Small intestine (tissue), 7 donors: ENCODE data around the gene BLOC1S3. TPM values are rescaled to one million over a fixed set of nuclear protein-coding genes. Genes with fewer than 3 reads are reported as not detected.

Experiments
- DNase-seq, 2 donors: peaks; one replicate each; pipeline versions ENCODE4 v3.0.0 to v3.0.0-alpha.2; 2013
- FAIRE-seq: peaks from 2 replicates; lab custom pipeline; 2012; peaks lifted over from hg19 to GRCh38; lab: Jason Lieb, UNC
- H3K27ac ChIP-seq, 3 donors: one replicate each; pipeline ENCODE4 v1.5.1; 2013; ENCODE audit warnings: low read length in 2 of 3, mild to moderate bottlenecking in 2 of 3, control low read depth in 1 of 3, inconsistent platforms in 1 of 3, low read depth in 1 of 3, moderate library complexity in 1 of 3
- H3K27me3 ChIP-seq, 3 donors: one replicate each; pipeline ENCODE4 v1.6.1; 2013; ENCODE audit warnings: low read length in 3 of 3, inconsistent platforms in 1 of 3; ENCODE audit not compliant: control insufficient read depth in 3 of 3, insufficient read depth in 3 of 3
- H3K36me3 ChIP-seq, 3 donors: one replicate each; pipeline ENCODE4 v1.6.1; 2013; ENCODE audit warnings: low read length in 3 of 3, inconsistent platforms in 1 of 3, low read depth in 1 of 3, mild to moderate bottlenecking in 1 of 3, moderate library complexity in 1 of 3; ENCODE audit not compliant: control insufficient read depth in 3 of 3, insufficient read depth in 2 of 3
- H3K4me1 ChIP-seq, 3 donors: one replicate each; pipeline ENCODE4 v1.6.1; 2013; ENCODE audit warnings: low read length in 2 of 3, inconsistent platforms in 1 of 3, low read depth in 1 of 3, mild to moderate bottlenecking in 1 of 3, moderate library complexity in 1 of 3; ENCODE audit not compliant: control insufficient read depth in 3 of 3, insufficient read depth in 2 of 3
- H3K4me3 ChIP-seq, 3 donors: one replicate each; pipeline ENCODE4 v1.5.1; 2013; ENCODE audit warnings: low read length in 3 of 3, control low read depth in 1 of 3, inconsistent platforms in 1 of 3, low read depth in 1 of 3, mild to moderate bottlenecking in 1 of 3, moderate library complexity in 1 of 3
- H3K9me3 ChIP-seq, 2 donors: one replicate each; pipeline ENCODE4 v1.6.1; 2013; ENCODE audit warnings: low read depth in 1 of 2, low read length in 1 of 2; ENCODE audit not compliant: control insufficient read depth in 2 of 2, insufficient read depth in 1 of 2
- WGBS, 3 donors: extraction: QIAGEN DNeasy Blood & Tissue Kit; methylation state at CpG; one replicate each; pipeline ENCODE4 v1.1.7; 2013; 5-methylcytosine and 5-hydroxymethylcytosine counted together
- polyA plus RNA-seq, 4 donors: library from polyadenylated mRNA; stranded (reverse) in 3 of 4; unstranded in 1 of 4; fragments of 200-250 nt in 3 of 4; fragments of 120-200 nt in 1 of 4; gene quantifications; one replicate each; pipeline versions ENCODE4 v1.2.1 to v1.2.3, GENCODE V29; 2013
- donor health status: healthy with polysubstance abuse.
- donor health status: control.
- donor health status: control.
- donor health status: Bipolar disorder and iron deficiency.
- donor health status: healthy.

Gene BLOC1S3
- polyA plus RNA-seq, 4 donors = 3.6 to 12.8 (median 6.4) TPM

GRCh38 chr19:45179072-45179891 lies 698 bp downstream of the BLOC1S3 start:
- Histone ChIP-seq H3K4me1 (peaks cover 0 to 13% (median 12%) of the 10 kb centered on the region in 3 donors), H3K9me3 (no peaks in the 10 kb centered on the region), H3K27me3 (no peaks in the 10 kb centered on the region), H3K27ac (peak overlapping the region; percentile 85 to 94 (median 92)), H3K36me3 (peaks cover 0 to 18% (median 2%) of the 10 kb centered on the region in 3 donors), H3K4me3 (peak overlapping the region; percentile 64 to 96 (median 86))
- 1 to 2% (median 1%) methylated on average over 48 to 97 of the region's 97 CpGs for WGBS, 3 donors
- no peak for FAIRE-seq
- peak in 1 of 2 donors; percentile 77 for DNase-seq

GRCh38 chr19:45179892-45180370 lies 1.3 kb downstream of the BLOC1S3 start:
- Histone ChIP-seq H3K4me3 (peak overlapping the region; percentile 64 to 96 (median 86)), H3K4me1 (peaks cover 0 to 13% (median 12%) of the 10 kb centered on the region in 3 donors), H3K27me3 (no peaks in the 10 kb centered on the region), H3K27ac (peak overlapping the region in 1 of 3 donors; percentile 94), H3K9me3 (no peaks in the 10 kb centered on the region), H3K36me3 (peaks cover 0 to 18% (median 2%) of the 10 kb centered on the region in 3 donors)
- DNase-seq (no peak), FAIRE-seq (no peak)
- 46 to 51% (median 46%) methylated on average over 7 to 9 of the region's 9 CpGs for WGBS, 3 donors

GRCh38 chr19:45180936-45181335 lies 2.4 kb downstream of the BLOC1S3 start:
- peak in 1 of 2 donors; percentile 25 for DNase-seq
- H3K27ac ChIP-seq = no peak overlapping the region
- peaks cover 0 to 13% (median 12%) of the 10 kb centered on the region in 3 donors for H3K4me1 ChIP-seq
- H3K4me3 ChIP-seq = no peak overlapping the region
- H3K27me3 ChIP-seq = no peaks in the 10 kb centered on the region
- 72 to 74% (median 74%) methylated on average over 7 of the region's 7 CpGs for WGBS, 3 donors
- no peaks in the 10 kb centered on the region for H3K9me3 ChIP-seq
- FAIRE-seq = no peak
- peaks cover 0 to 18% (median 2%) of the 10 kb centered on the region in 3 donors for H3K36me3 ChIP-seq

GRCh38 chr19:45182758-45183157 lies 4.2 kb downstream of the BLOC1S3 start:
- Histone ChIP-seq H3K36me3 (peaks cover 0 to 18% (median 2%) of the 10 kb centered on the region in 3 donors), H3K9me3 (no peaks in the 10 kb centered on the region), H3K4me3 (no peak overlapping the region), H3K27ac (no peak overlapping the region), H3K4me1 (peaks cover 0 to 8% (median 6%) of the 10 kb centered on the region in 3 donors), H3K27me3 (no peaks in the 10 kb centered on the region)
- FAIRE-seq = no peak
- 75 to 84% (median 80%) methylated on average over 4 of the region's 4 CpGs for WGBS, 3 donors
- DNase-seq = no peak

GRCh38 chr19:45184115-45184514 lies 5.5 kb downstream of the BLOC1S3 start:
- no peaks in the 10 kb centered on the region for H3K9me3 ChIP-seq
- peaks cover 0 to 8% (median 6%) of the 10 kb centered on the region in 3 donors for H3K4me1 ChIP-seq
- 92 to 97% (median 96%) methylated on average over 5 of the region's 5 CpGs for WGBS, 3 donors
- no peak overlapping the region for H3K27ac ChIP-seq
- H3K27me3 ChIP-seq = no peaks in the 10 kb centered on the region
- H3K4me3 ChIP-seq = no peak overlapping the region
- DNase-seq (no peak), FAIRE-seq (no peak)
- peaks cover 0 to 18% (median 2%) of the 10 kb centered on the region in 3 donors for H3K36me3 ChIP-seq

- FAIRE-seq (no peak), DNase-seq (no peak)
- Histone ChIP-seq H3K27me3 (no peaks in the 10 kb centered on the region), H3K9me3 (peaks cover 0 to 2% of the 10 kb centered on the region in 2 donors), H3K4me1 (no peaks in the 10 kb centered on the region), H3K27ac (no peak overlapping the region), H3K4me3 (no peak overlapping the region), H3K36me3 (peaks cover 0 to 10% (median 2%) of the 10 kb centered on the region in 3 donors)
- 86 to 89% (median 87%) methylated on average over 12 of the region's 12 CpGs for WGBS, 3 donors
Measured at GRCh38 chr19:45186509-45187334, 8.1 kb downstream of the BLOC1S3 start.

GRCh38 chr19:45187421-45188100 lies 9.0 kb downstream of the BLOC1S3 start:
- no peak for FAIRE-seq

More at GRCh38 chr19:45187421-45188100, 9.0 kb downstream of the BLOC1S3 start:
- Histone ChIP-seq H3K4me3 (no peak overlapping the region), H3K27ac (no peak overlapping the region), H3K36me3 (peaks cover 0 to 4% (median 0%) of the 10 kb centered on the region in 3 donors), H3K9me3 (peaks cover 0 to 2% of the 10 kb centered on the region in 2 donors), H3K4me1 (no peaks in the 10 kb centered on the region), H3K27me3 (no peaks in the 10 kb centered on the region)
- DNase-seq = peak; percentile 31 to 48
- 39 to 41% (median 40%) methylated on average over 12 of the region's 12 CpGs for WGBS, 3 donors
